Transverse colon (tissue), 4 donors: ENCODE results near the gene APPBP2. TPM values are rescaled to one million over a fixed set of nuclear protein-coding genes. Genes with fewer than 3 reads are reported as not detected.
A peak's percentile ranks its signal among the peaks of the same experiment; 100 is the strongest.

Experiments used
- DNase-seq: peaks from one replicate; pipeline ENCODE4 v3.0.0-alpha.2; 2019
- H3K27ac ChIP-seq, 4 donors: fragments of 200-600 bp; sonication (generic); 2 replicates each; pipeline ENCODE4 v1.5.1; 2016 to 2018; ENCODE audit warnings: inconsistent platforms in 4 of 4
- H3K27me3 ChIP-seq: fragments of 200-600 bp; sonication (generic); 2 replicates; pipeline ENCODE4 v1.5.1; 2017; ENCODE audit warnings: inconsistent platforms
- H3K36me3 ChIP-seq, 4 donors: fragments of 200-600 bp; sonication (generic); 2 replicates each; pipeline ENCODE4 v1.5.1; 2017 to 2019; ENCODE audit warnings: inconsistent platforms in 4 of 4
- H3K4me1 ChIP-seq, 4 donors: fragments of 200-600 bp; sonication (generic); 2 replicates each; pipeline ENCODE4 v1.5.1; 2017 to 2020; ENCODE audit warnings: inconsistent platforms in 4 of 4
- H3K4me3 ChIP-seq, 4 donors: fragments of 200-600 bp; sonication (generic); 1 replicate in 1 of 4; 2 replicates in 3 of 4; pipeline versions ENCODE4 v1.5.1 to v1.6.1; 2017 to 2019; ENCODE audit warnings: inconsistent platforms in 4 of 4
- H3K9me3 ChIP-seq, 2 donors: fragments of 200-600 bp; sonication (generic); 2 replicates each; pipeline ENCODE4 v1.5.1; 2017 to 2019; ENCODE audit warnings: inconsistent platforms in 2 of 2
- EP300 ChIP-seq: sonication (generic); formaldehyde crosslinking; IDR thresholded peaks from one replicate; pipeline ENCODE4 v1.6.1; 2017; ENCODE audit warnings: antibody characterized with exemption, low read depth
- POLR2A ChIP-seq: fragments of 450-650 bp; IDR thresholded peaks from one replicate; pipeline ENCODE4 v1.6.1; 2016; ENCODE audit warnings: antibody characterized with exemption, mild to moderate bottlenecking, moderate library complexity
- POLR2AphosphoS5 ChIP-seq, 3 donors: sonication (generic); formaldehyde crosslinking; IDR thresholded peaks; one replicate each; pipeline ENCODE4 v1.6.1; 2016; ENCODE audit warnings: antibody characterized with exemption in 3 of 3
- WGBS, 2 donors: methylation state at CpG; one replicate each; pipeline ENCODE4 v1.1.5; 2018; ENCODE audit warnings: low coverage in 1 of 2; 5-methylcytosine and 5-hydroxymethylcytosine counted together
- in situ Hi-C, 4 donors: fragments of 200-750 bp; cut with MboI; loops; one replicate each; pipeline versions ENCODE4 v1.15.0 to v1.15.1; 2017; ENCODE audit warnings: low sequenced_read_pairs in 3 of 4, low pct_ligation_motif_present in 1 of 4, low pct_unique_long_range_greater_than_20kb in 1 of 4
- intact Hi-C: fragments of 100-400 bp; cut with DNase I; formaldehyde crosslinking; loops from one replicate; pipeline ENCODE4 v1.15.1; 2023; ENCODE audit warnings: low total_unique reads
- total RNA-seq, 4 donors: library from RNA; depleted of rRNA; stranded (reverse); fragments of >200 nt; gene quantifications; one replicate each; pipeline ENCODE4 v1.1.0, GENCODE V29; 2016
- TF ChIP-seq, protein P1 (sequence below), 5 experiments: fragments of 200-600 bp in 3 of 5; fragments of 450-650 bp in 2 of 5; sonication (generic) in 3 of 5; IDR thresholded peaks; 1 replicate in 2 of 5; 2 replicates in 3 of 5; pipeline ENCODE4 v1.5.1; 2016 to 2017; ENCODE audit warnings: antibody characterized with exemption in 5 of 5, inconsistent platforms in 3 of 5, mild to moderate bottlenecking in 2 of 5, moderate library complexity in 1 of 5

Gene APPBP2, protein sequence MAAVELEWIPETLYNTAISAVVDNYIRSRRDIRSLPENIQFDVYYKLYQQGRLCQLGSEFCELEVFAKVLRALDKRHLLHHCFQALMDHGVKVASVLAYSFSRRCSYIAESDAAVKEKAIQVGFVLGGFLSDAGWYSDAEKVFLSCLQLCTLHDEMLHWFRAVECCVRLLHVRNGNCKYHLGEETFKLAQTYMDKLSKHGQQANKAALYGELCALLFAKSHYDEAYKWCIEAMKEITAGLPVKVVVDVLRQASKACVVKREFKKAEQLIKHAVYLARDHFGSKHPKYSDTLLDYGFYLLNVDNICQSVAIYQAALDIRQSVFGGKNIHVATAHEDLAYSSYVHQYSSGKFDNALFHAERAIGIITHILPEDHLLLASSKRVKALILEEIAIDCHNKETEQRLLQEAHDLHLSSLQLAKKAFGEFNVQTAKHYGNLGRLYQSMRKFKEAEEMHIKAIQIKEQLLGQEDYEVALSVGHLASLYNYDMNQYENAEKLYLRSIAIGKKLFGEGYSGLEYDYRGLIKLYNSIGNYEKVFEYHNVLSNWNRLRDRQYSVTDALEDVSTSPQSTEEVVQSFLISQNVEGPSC
- 10 to 100 TPM; 10.1 to 24.8 (median 18.4) TPM for total RNA-seq

- WGBS, 2 donors: 0% methylated on average over 6 to 67 of the region's 69 CpGs
- H3K4me3 ChIP-seq: peak within 1 kb of the TSS; percentile 75 to 99 (median 82)
- H3K4me1 ChIP-seq: peaks cover 12 to 31% (median 19%) of the 10 kb centered on the region in 4 donors
- no peaks in the 10 kb centered on the region for H3K36me3 ChIP-seq
- peak; percentile 88 for DNase-seq
- H3K27ac ChIP-seq: peak within 1 kb of the TSS; percentile 97 to 100 (median 98)
- no peaks in the 10 kb centered on the region for H3K9me3 ChIP-seq
- H3K27me3 ChIP-seq: no peaks in the 10 kb centered on the region
- intact Hi-C loops (loop anchor here (2.0 to 10.0 kb wide), 2 partner anchors 75 to 889 kb away; partner anchors contain the start of gene PPM1D), in situ Hi-C loops (no loop called here)
- TF ChIP-seq POLR2AphosphoS5 (IDR thresholded peaks at IDR 0.05) (peak; percentile 92 to 94 (median 92)), POLR2A (peak; percentile 89), EP300 (no peak)
- TF ChIP-seq, protein P1, sequence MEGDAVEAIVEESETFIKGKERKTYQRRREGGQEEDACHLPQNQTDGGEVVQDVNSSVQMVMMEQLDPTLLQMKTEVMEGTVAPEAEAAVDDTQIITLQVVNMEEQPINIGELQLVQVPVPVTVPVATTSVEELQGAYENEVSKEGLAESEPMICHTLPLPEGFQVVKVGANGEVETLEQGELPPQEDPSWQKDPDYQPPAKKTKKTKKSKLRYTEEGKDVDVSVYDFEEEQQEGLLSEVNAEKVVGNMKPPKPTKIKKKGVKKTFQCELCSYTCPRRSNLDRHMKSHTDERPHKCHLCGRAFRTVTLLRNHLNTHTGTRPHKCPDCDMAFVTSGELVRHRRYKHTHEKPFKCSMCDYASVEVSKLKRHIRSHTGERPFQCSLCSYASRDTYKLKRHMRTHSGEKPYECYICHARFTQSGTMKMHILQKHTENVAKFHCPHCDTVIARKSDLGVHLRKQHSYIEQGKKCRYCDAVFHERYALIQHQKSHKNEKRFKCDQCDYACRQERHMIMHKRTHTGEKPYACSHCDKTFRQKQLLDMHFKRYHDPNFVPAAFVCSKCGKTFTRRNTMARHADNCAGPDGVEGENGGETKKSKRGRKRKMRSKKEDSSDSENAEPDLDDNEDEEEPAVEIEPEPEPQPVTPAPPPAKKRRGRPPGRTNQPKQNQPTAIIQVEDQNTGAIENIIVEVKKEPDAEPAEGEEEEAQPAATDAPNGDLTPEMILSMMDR (IDR thresholded peaks at IDR 0.05): peak in 1 of 5 experiments; percentile 15
Measured at GRCh38 chr17:60525685-60526514, at the start of gene APPBP2. Gene APPBP2 (minus strand): TSS chr17:60526242. CDS start chr17:60525931, 311 bp downstream.

GRCh38 chr17:60573236-60574051 lies 47.4 kb upstream of the APPBP2 start:
- in situ Hi-C loops: loop anchor here in 2 of 4 donors (10.0 kb wide), 1 partner anchor 61 kb away; no protein-coding TSS in a partner anchor
- H3K27ac ChIP-seq: peak overlapping the region in 1 of 4 donors; percentile 19
- no peaks in the 10 kb centered on the region for H3K36me3 ChIP-seq
- H3K4me3 ChIP-seq: no peak overlapping the region
- intact Hi-C loops: no loop called here
- no peak for DNase-seq
- no peaks in the 10 kb centered on the region for H3K9me3 ChIP-seq
- no peak for TF ChIP-seq POLR2AphosphoS5 (IDR thresholded peaks at IDR 0.05)
- TF ChIP-seq POLR2A: no peak
- TF ChIP-seq, protein P1 (IDR thresholded peaks at IDR 0.05): no peak
- no peak for TF ChIP-seq EP300
- peaks cover 0 to 23% (median 10%) of the 10 kb centered on the region in 4 donors for H3K4me1 ChIP-seq
- no peaks in the 10 kb centered on the region for H3K27me3 ChIP-seq
- WGBS, 2 donors: 61 to 71% methylated on average over 2 of the region's 2 CpGs

DNA sequence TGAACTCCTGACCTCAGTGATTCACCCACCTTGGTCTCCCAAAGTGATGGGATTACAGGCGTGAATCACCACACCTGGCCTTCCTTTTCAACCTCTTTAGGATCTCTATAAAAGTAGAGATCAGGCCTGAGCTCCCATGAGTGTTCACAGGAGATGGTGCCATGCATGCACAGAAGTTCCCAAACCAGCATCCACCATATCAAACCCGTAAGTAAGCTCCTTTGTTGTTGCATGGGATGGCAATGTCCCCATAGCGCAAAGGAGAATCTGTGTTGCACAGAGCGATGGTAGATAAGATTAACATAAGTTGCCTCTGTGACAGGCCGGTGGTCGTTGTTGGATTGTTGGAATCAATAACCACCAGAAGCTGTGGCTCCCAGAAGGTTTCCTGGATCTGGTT lies 39.2 kb upstream of the APPBP2 start:
- H3K36me3 ChIP-seq: no peaks in the 10 kb centered on the region
- no peaks in the 10 kb centered on the region for H3K27me3 ChIP-seq
- TF ChIP-seq EP300 (no peak), POLR2AphosphoS5 (IDR thresholded peaks at IDR 0.05) (no peak), POLR2A (no peak)
- TF ChIP-seq, protein P1 (IDR thresholded peaks at IDR 0.05): no peak
- no peak for DNase-seq
- no peak overlapping the region for H3K27ac ChIP-seq
- 83 to 91% methylated on average over 3 to 6 of the region's 6 CpGs for WGBS, 2 donors
- H3K4me3 ChIP-seq: no peak overlapping the region
- in situ Hi-C loops: no loop called here
- intact Hi-C loops: no loop called here
- peaks cover 0 to 5% (median 0%) of the 10 kb centered on the region in 4 donors for H3K4me1 ChIP-seq
- no peaks in the 10 kb centered on the region for H3K9me3 ChIP-seq
